GM12878 (cell line): ENCODE data around the gene LARP4B.

ENCODE experiments used
- KDM1A ChIP-seq: fragments of 200-600 bp; sonication (generic); IDR thresholded peaks from 2 replicates; pipeline ENCODE4 v1.6.1; 2016; ENCODE audit warnings: borderline replicate concordance
- POLR2AphosphoS5 ChIP-seq: IDR thresholded peaks from 2 replicates; pipeline ENCODE4 v1.6.1; 2011; ENCODE audit warnings: mild to moderate bottlenecking, low read length, inconsistent platforms

- no peak for TF ChIP-seq POLR2AphosphoS5
- no peak for TF ChIP-seq KDM1A
Observed at GRCh38 chr10:839550-840205, 91.8 kb downstream of the LARP4B start.
